NCI-H1694 (cell line): Measurements from ENCODE around the gene FAM200A.
"Not testable (repeated sequence)": the region's sequence is repeated elsewhere in the genome, so short reads cannot be mapped to it uniquely, and the experiment has no call there.

Source experiments
- DNase-seq: peaks from one replicate; lab custom pipeline; 2025; lab: John Stamatoyannopoulos, UW

FAM200A gene

GRCh38 chr7:99551767-99552463 is at the start of gene FAM200A:
Gene FAM200A, minus strand, starts transcription at chr7:99552114. Its CDS starts 3,707 bp downstream, at chr7:99548407.
- peak; percentile 89 for DNase-seq

- no peak for DNase-seq
These were observed 47.9 kb upstream of the FAM200A start for GRCh38 chr7:99599836-99600235.

DNA sequence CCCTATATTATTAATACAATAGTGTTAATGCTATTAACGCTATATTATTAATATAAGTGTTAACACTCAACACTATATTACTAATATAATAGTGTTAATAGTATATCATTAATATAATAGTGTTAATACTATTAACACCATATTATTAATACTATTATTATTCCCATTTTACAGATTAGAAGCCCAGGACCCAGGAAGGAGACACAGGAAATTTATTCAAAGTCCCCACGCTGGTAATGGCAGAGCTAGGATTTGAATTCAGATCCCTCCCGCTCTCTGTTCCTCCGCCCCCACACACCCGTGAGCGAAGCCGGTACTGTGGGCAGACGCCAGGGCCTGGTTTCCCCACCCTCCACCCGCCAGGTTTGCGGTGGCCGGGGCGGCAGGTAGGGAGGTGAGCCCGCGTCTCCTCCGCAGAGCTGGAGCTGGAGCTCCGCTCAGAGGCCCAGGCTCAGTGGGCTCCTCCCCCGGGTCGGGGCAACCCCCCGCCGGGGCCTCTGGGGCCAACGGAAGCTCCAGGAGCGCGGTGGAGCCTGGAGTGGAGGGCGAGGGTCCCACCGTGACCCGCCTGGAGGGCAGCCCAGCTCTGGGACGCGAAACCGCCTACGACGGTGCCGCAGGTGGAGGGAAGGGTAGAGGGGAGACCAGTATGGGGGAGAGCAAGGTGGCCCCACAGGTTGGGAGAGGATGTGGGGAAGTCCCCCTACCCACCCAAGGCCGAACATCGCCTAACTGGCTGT is 46.0 kb upstream of the FAM200A start, which contains the start of gene TMEM225B:
Gene TMEM225B, plus strand, starts transcription at position 506 of the 740 bp plus-strand sequence. CDS start 6,122 bp downstream, outside the sequence.
- DNase-seq, result no peak

GRCh38 chr7:99596408-99596955 is 44.6 kb upstream of the FAM200A start:
- no peak for DNase-seq

GRCh38 chr7:99594948-99595745 is 43.2 kb upstream of the FAM200A start:
- no peak for DNase-seq

DNA sequence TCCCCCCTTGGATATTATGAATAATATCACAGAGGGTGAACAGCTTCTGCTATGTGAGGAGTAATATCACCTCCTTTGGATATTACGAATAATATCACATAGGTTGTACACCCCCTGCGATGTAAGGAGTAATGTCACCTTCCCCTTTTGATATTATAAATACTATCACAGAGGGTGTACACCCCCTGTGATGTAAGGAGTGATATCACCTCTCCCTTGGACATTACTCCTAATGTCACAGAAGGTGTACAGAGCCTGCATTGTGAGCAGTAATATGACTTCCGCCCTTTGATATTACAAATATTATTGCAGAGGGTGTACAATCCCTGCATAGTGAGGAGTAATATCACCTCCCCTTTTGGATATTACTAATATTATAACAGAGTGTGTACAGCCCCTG is 37.0 kb upstream of the FAM200A start:
- DNase-seq, result no peak

DNA sequence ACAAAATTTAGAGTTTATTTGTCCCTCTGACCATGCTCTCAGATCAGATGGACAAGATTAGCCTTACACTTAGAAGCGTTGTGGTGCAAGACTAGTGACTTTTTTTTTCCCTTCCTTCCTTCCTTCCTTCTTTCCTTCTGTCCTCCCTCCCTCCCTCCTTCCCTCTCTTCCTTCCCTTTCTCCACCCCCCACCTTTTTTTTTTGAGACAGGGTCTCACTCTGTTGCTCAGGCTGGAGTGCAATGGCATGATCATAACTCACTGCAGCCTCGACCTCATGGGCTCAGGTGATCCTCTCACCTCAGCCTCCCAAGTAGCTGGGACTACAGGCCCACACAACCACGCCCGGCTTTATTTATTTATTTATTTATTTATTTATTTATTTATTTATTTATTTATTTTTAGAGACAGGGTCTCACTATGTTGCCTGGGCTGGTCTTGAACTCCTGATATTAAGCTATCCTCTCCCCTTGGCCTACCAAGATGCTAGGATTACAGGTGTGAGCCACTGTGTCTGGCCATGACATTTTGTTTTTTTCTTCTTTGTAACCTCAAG is 28.9 kb upstream of the FAM200A start:
- not testable (repeated sequence) for DNase-seq

GRCh38 chr7:99579956-99580777 is 28.3 kb upstream of the FAM200A start:
- peak; percentile 39 for DNase-seq

DNA sequence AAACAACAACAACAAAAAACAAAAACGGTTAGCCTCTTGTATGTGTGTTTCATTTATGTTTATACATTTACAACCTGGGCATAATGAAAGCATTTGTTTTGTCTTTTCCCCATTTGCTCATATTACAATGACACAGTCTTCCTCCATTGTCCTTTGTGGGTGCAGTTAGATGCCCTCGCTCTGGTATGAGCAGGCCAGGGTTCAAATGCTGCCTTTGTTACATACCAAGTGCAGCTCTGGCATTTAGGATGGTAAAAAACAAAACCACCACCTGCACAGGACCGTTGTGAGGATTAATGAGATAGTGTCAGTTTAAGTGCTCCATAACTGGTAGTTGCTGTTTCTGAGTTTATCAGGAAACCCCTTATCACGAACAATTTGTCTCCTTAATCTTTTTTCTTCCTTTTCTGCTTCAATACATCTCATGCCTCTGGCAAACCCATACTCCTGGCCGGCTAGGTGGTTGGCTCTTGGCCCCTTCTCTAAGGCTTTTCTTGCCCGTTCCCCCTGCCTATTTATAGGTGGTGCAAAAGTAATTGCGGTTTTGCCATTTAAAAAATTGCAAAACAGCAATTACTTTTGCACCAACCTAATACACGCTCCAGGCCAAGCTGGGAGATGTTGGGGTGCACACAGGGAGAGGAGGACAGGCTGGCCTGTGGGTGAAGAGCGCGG is 27.5 kb upstream of the FAM200A start:
- no peak for DNase-seq

- no peak for DNase-seq
These were observed 24.3 kb upstream of the FAM200A start for GRCh38 chr7:99576251-99576650.

DNA sequence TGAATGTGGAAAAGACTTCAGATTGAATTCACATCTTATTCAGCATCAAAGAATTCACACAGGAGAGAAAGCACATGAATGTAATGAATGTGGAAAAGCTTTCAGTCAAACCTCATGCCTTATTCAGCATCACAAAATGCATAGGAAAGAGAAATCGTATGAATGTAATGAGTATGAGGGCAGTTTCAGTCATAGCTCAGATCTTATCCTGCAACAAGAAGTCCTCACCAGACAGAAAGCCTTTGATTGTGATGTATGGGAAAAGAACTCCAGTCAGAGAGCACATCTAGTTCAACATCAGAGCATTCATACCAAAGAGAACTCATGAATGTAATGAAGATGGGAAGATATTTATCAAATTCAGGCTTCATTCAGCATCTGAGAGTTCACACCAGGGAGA is 21.3 kb upstream of the FAM200A start:
- no peak for DNase-seq

DNA sequence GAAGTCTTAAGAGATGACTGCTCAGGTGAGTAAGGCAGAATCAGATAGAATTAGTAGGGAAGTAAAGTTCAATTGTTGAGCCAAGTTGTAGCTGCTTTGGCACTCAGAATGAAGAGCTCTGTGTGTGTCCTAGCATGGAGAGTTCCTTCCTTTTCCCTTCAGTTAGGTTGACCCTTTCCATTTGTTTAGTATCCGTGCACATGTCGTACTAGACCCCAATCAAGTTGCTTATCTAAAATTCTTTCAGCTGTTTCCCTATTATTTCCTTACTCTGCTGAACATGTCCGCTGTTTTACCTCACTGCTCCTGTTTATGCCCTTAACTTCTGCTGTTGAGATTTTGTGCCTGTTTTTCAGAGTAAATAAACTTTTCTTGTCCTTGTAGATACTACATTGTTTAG is 19.9 kb upstream of the FAM200A start:
- no peak for DNase-seq

- DNase-seq, result not testable (repeated sequence)
These were observed 16.9 kb upstream of the FAM200A start for GRCh38 chr7:99568770-99569169.

DNA sequence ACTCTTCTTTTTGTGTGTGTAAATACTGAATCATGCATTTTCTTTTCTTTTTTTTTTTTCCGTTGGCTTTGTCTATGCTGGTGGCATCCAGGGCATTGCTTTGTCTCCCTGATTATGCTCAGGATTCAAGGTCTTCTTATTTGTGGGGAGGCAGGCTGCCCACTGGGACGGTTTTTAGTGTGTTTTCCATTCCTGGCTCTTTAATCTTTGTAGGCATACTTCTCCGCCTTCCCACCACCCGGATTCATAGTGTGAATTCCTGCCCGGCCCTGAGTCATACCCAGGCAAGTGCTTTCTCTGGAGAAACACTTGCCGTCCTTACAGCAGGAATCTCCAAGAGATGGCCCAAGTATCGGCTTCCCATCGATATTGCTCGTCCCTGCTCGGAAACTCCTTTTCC is 11.7 kb upstream of the FAM200A start:
- DNase-seq, result no peak

GRCh38 chr7:99562832-99563231 is 10.9 kb upstream of the FAM200A start:
- no peak for DNase-seq

DNA sequence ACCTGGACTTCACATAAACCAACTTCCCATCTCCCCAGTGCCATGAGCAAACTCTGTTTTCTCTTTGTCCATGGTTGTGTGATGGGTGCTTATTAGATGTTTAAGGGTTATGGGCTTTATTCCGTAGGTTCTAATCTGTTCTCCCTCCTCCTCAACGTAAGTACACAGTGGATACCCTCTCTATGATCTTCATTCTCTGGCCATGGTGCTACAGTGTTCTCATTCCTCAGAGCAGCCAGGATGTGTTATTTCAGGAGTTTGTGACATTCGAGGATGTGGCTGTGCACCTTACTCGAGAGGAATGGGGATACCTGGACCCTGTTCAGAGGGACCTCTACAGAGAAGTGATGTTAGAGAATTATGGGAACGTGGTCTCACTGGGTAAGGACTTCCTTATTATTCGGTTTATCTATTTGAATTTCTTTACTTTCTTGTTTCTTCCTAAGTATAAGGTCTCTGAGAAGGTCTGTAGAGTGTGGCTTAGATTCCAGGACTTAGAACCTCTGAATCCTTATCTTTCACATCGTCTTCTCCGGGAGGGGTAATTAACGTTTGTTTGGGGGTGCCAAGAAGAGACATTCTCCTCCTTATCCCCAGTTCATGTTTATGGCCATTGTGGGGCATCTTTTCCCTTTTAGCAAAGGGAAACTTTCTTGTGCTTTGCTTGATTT is 10.3 kb upstream of the FAM200A start:
- no peak for DNase-seq

DNA sequence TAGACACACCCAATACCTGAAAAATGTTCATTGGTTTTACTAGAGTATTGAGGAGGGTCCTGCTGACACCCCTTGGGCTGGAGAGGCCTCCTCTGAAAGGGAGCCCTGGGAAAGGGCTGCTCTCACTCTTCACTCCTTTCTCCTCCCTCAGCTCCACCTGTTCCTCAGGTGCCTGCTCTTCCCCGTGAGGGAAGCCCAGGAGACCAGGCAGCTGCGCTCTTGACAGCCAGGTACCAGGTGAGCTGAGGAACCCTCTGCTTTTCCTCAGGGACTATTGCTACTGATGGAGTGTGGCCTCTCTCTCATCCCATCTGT is 9.8 kb upstream of the FAM200A start:
- DNase-seq, result no peak

DNA sequence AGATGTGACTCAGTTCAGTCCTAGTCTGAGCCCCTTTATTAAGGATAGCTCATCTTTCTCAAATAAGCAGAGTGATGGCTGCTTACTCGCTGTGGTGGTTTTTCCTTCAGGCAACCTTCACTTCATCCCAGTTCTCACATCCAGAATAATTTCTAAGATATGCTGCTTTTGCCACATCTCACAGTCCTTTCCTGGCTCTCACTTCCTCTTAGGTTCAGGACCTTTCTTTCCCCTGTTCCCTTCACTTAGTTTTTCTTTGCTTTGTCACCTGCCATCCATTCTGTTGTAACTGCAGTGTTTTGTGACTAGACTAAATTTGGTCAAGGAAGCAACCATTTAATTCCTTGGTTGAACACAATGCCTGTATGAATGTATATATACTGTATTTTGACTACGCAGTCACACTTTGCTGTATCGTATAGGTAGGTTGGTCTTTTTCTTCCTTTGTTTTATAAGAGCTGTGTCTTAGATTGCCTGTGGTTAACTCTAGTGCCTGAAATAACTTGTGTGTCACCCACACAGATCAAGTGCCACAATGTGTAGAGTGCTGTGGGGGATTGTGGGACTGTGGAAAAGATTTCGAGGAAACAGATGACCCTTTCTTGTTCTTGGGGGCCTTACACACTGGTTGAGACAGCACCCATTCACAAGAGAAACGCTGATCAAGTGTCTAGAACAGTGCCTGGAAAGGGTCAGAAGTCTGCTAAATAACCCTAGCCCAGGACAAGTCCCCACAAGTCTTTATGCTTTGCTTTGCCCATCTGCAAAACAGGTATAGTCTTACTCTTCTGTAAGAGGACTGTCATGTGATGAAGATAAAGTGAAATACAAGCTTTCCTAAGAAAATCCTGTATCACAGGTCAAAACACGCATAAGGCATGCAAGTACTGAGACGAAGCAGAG is 9.2 kb upstream of the FAM200A start:
- DNase-seq, result no peak
